ENCODE results near the gene DPP7. TPM values are rescaled to one million over a fixed set of nuclear protein-coding genes. Genes with fewer than 3 reads are reported as not detected.

The DPP7 gene
- total and polyA plus RNA-seq, 9 of the 15 experiments (the other 6 are each of a cell fraction or from before 2014, with no cell fraction given), result 0.99 to 365 (median 132) TPM

DNA sequence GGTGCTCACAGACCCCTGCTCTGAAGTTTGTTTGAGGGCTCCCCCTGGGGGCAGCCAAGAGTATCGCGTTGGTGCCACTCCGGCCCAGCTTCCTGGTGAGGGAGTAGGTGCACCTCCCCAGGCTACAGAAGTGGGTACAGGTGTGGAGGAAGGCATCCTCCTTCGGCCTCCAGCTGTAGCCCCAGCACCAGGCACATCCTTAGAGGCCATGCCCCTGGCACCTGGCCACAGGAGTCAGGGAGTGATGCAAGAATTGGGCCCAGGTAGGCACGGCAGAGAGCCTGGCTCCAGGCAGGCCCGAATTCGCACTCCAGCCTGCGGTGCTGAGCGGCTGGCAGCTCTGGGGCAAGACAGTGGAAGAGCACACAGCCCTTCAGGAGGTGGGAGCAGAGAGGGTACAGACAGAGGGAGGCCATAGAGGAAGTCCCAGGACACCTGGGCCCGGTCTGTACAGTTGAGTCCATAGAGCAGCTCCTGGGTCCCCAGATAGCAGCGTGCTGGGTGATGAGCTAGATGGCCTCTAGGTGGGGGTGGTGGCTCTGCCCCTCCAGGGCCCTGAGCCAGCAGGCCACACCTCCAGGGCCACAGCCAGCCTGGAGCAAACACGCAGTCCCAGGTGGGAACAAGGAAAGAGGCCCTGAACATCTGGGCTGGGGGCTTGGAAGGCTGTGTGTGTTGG is 46.5 kb downstream of the DPP7 start (continued):
- peak in 1 of 3 experiments; percentile 32 for TF ChIP-seq YY1 (IDR thresholded peaks at IDR 0.05; ENCODE audit: borderline replicate concordance in 1 of 3, control insufficient read depth in 1 of 3, extremely low read depth in 1 of 3, insufficient read depth in 3 of 3, insufficient read length in 1 of 3, insufficient replicate concordance in 2 of 3, low read depth in 1 of 3, low read length in 2 of 3)
- TF ChIP-seq RBM22 (IDR thresholded peaks at IDR 0.05; ENCODE audit: low read depth, low read length, poor library complexity, severe bottlenecking), result no peak
- TF ChIP-seq CBFA2T3 (IDR thresholded peaks at IDR 0.05), result 0 out of 2 replicates have a peak, but pooled peaks have one; percentile 8
- TF ChIP-seq, protein P1, sequence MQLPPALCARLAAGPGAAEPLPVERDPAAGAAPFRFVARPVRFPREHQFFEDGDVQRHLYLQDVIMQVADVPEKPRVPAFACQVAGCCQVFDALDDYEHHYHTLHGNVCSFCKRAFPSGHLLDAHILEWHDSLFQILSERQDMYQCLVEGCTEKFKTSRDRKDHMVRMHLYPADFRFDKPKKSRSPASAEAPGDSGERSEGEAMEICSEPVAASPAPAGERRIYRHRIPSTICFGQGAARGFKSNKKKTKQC (CRISPR knock-in tag; IDR thresholded peaks at IDR 0.05), result peak; percentile 53; the same call in 1 of the 2 replicates
- no peak for TF ChIP-seq ZNF592 (IDR thresholded peaks at IDR 0.05)
- no peak for TF ChIP-seq ARHGAP35 (IDR thresholded peaks at IDR 0.05; ENCODE audit: partially characterized antibody)
- TF ChIP-seq MEF2D (tag; conservative IDR thresholded peaks at IDR 0.05; ENCODE audit: low read depth), result no peak
- no peak for TF ChIP-seq ZBTB11 (CRISPR knock-in tag; IDR thresholded peaks at IDR 0.05)
- peak; percentile 48; the same call in 1 of the 2 replicates for TF ChIP-seq TFAP4 (CRISPR knock-in tag; IDR thresholded peaks at IDR 0.05; ENCODE audit: borderline replicate concordance)
- TF ChIP-seq MAFG (tag; conservative IDR thresholded peaks at IDR 0.05), result no peak
- TF ChIP-seq ZFP1 (CRISPR knock-in tag; IDR thresholded peaks at IDR 0.05), result no peak
- no peak for TF ChIP-seq CBFA2T2 (conservative IDR thresholded peaks at IDR 0.05)
- TF ChIP-seq GATAD2B (IDR thresholded peaks at IDR 0.05; ENCODE audit: borderline replicate concordance), result no peak
- TF ChIP-seq LCOR (CRISPR knock-in tag; IDR thresholded peaks at IDR 0.05), result peak; percentile 45; the same call in 1 of the 2 replicates
- TF ChIP-seq TBP (optimal IDR thresholded peaks at IDR 0.05; ENCODE audit: low read depth, low read length), result no peak
- TF ChIP-seq CHD4 (IDR thresholded peaks at IDR 0.05; ENCODE audit: insufficient read depth, insufficient replicate concordance, low read depth, low read length, poor library complexity, severe bottlenecking), result peak; percentile 57
- TF ChIP-seq SMAD3 (CRISPR knock-in tag; conservative IDR thresholded peaks at IDR 0.05), result no peak

Data from K562 (cell line).